A549 (cell line): ENCODE results near the gene CCDC137. TPM values are rescaled to one million over a fixed set of nuclear protein-coding genes. Genes with fewer than 3 reads are reported as not detected.

Experiments
- ATAC-seq, 2 experiments: fragments of 200-7000 bp in 1 of 2; fragments of >200 bp in 1 of 2; cut with Nextera tagmentation in 1 of 2; cut with Tn5 transposase in 1 of 2; 3 replicates each; pipeline versions ENCODE4 v1.8.0 to v1.9.1; 2018 to 2020; ENCODE audit warnings: mild to moderate bottlenecking in 1 of 2, moderate library complexity in 1 of 2
- CTCF ChIA-PET: fragments of 300-600 bp; sonication (Branson Sonifier 250); formaldehyde crosslinking; extraction: SDS; loops from one replicate; lab custom pipeline; 2021; ENCODE audit warnings: antibody characterized with exemption, inconsistent platforms; lab: Yijun Ruan, JAX
- POLR2A ChIA-PET: fragments of 350-600 bp; formaldehyde crosslinking; extraction: SDS; loops from one replicate; lab custom pipeline; 2021; ENCODE audit warnings: antibody characterized with exemption, inconsistent platforms; lab: Yijun Ruan, JAX
- DNase-seq, 2 experiments: peaks; one replicate each; pipeline versions ENCODE4 v3.0.0 to v3.0.0-alpha.2; 2011 to 2016; ENCODE audit warnings: low read depth in 1 of 2, low spot score in 1 of 2
- FAIRE-seq: peaks from 2 replicates; lab custom pipeline; 2011; peaks lifted over from hg19 to GRCh38; lab: Jason Lieb, UNC
- H3K27ac ChIP-seq, 2 experiments: fragments of >200 bp; sonication (Bioruptor Twin); formaldehyde crosslinking; 3 replicates each; pipeline ENCODE4 v1.5.1; 2016 to 2017
- H3K4me1 ChIP-seq: fragments of >200 bp; sonication (Bioruptor Twin); formaldehyde crosslinking; 3 replicates; pipeline ENCODE4 v1.6.1; 2016
- H3K4me2 ChIP-seq: fragments of >200 bp; sonication (Bioruptor Twin); formaldehyde crosslinking; 3 replicates; pipeline ENCODE4 v1.6.1; 2016
- H3K4me3 ChIP-seq: fragments of >200 bp; sonication (Bioruptor Twin); formaldehyde crosslinking; 3 replicates; pipeline ENCODE4 v1.5.1; 2016
- H3K9me3 ChIP-seq: fragments of >200 bp; sonication (Bioruptor Twin); formaldehyde crosslinking; 3 replicates; pipeline ENCODE4 v1.6.1; 2016
- BHLHE40 ChIP-seq: IDR thresholded peaks from 2 replicates; pipeline ENCODE4 v1.6.1; 2012; ENCODE audit warnings: low read depth, low read length, inconsistent platforms
- CEBPB ChIP-seq, 2 experiments: fragments of >200 bp in 1 of 2; sonication (Bioruptor Twin) in 1 of 2; formaldehyde crosslinking in 1 of 2; IDR thresholded peaks; 2 replicates each; pipeline ENCODE4 v1.6.1; 2012 to 2016
- EHMT2 ChIP-seq: fragments of 200-600 bp; sonication (generic); IDR thresholded peaks from 2 replicates; pipeline ENCODE4 v1.6.1; 2016; ENCODE audit warnings: antibody characterized with exemption, low read depth, mild to moderate bottlenecking, moderate library complexity
- EP300 ChIP-seq, 2 experiments: fragments of >200 bp; sonication (Bioruptor Twin); formaldehyde crosslinking; IDR thresholded peaks; 2 replicates in 1 of 2; 3 replicates in 1 of 2; pipeline ENCODE4 v1.6.1; 2016 to 2017
- FOSL2 ChIP-seq, 2 experiments: fragments of 450-650 bp in 1 of 2; fragments of >200 bp in 1 of 2; sonication (Bioruptor Twin) in 1 of 2; formaldehyde crosslinking; IDR thresholded peaks; 2 replicates each; pipeline versions ENCODE4 v1.5.0 to v1.6.1; 2016 to 2020; ENCODE audit warnings: mild to moderate bottlenecking in 1 of 2, moderate library complexity in 1 of 2
- HEYL ChIP-seq: fragments of 250-450 bp; sonication (Bioruptor Pico); IDR thresholded peaks from 2 replicates; pipeline ENCODE4 v1.8.0; 2021; ENCODE audit warnings: mild to moderate bottlenecking, moderate library complexity
- JUNB ChIP-seq: fragments of >200 bp; sonication (Bioruptor Twin); formaldehyde crosslinking; IDR thresholded peaks from 2 replicates; pipeline ENCODE4 v1.6.1; 2016
- KDM5A ChIP-seq: fragments of 200-600 bp; sonication (generic); IDR thresholded peaks from 2 replicates; pipeline ENCODE4 v1.6.1; 2016; ENCODE audit warnings: antibody characterized with exemption, mild to moderate bottlenecking
- MAX ChIP-seq: IDR thresholded peaks from 2 replicates; pipeline ENCODE4 v1.6.1; 2012
- MYC ChIP-seq: IDR thresholded peaks from 2 replicates; pipeline ENCODE4 v1.6.1; 2012; ENCODE audit warnings: mild to moderate bottlenecking, inconsistent platforms, low read length, improper control_type of control experiment, borderline replicate concordance
- NFE2L2 ChIP-seq: fragments of 150-350 bp; conservative IDR thresholded peaks from 2 replicates; pipeline ENCODE4 v1.6.1; 2014; ENCODE audit warnings: low read length
- NR3C1 ChIP-seq: fragments of >200 bp; sonication (Bioruptor Twin); formaldehyde crosslinking; IDR thresholded peaks from 3 replicates; pipeline ENCODE4 v1.6.1; 2017
- RAD21 ChIP-seq, 2 experiments: fragments of >200 bp in 1 of 2; sonication (Bioruptor Twin) in 1 of 2; formaldehyde crosslinking in 1 of 2; IDR thresholded peaks in 1 of 2; conservative IDR thresholded peaks in 1 of 2; 2 replicates in 1 of 2; 3 replicates in 1 of 2; pipeline ENCODE4 v1.6.1; 2012 to 2018; ENCODE audit warnings: inconsistent platforms in 1 of 2
- RARB ChIP-seq: fragments of 250-450 bp; sonication (Bioruptor Pico); IDR thresholded peaks from 2 replicates; pipeline ENCODE4 v1.8.0; 2021; ENCODE audit warnings: mild to moderate bottlenecking, moderate library complexity
- RFX5 ChIP-seq: fragments of 450-650 bp; IDR thresholded peaks from 2 replicates; pipeline ENCODE4 v1.7.1; 2014; ENCODE audit warnings: antibody characterized with exemption, mild to moderate bottlenecking, moderate library complexity
- USF2 ChIP-seq: fragments of 450-650 bp; IDR thresholded peaks from 2 replicates; pipeline ENCODE4 v1.6.1; 2014; ENCODE audit warnings: antibody characterized with exemption
- WGBS: methylation state at CpG from one replicate; pipeline ENCODE4 v1.1.6; 2017; ENCODE audit errors: missing lambda C conversion rate; 5-methylcytosine and 5-hydroxymethylcytosine counted together
- polyA plus RNA-seq, 4 experiments: library from polyadenylated mRNA; depleted of rRNA in 3 of 4; stranded (reverse); fragments of >200 nt; fragmentation: RNase III in 1 of 4; extraction: RNeasy Plus Mini Kit Qiagen cat#74134 plus additional on column Dnase treatment in 1 of 4; gene quantifications; 2 replicates in 3 of 4; 3 replicates in 1 of 4; pipeline ENCODE4 v1.2.3, GENCODE V29; 2011 to 2017
- TF ChIP-seq, protein P1 (sequence below): fragments of 250-450 bp; sonication (Bioruptor Pico); IDR thresholded peaks from 2 replicates; pipeline ENCODE4 v1.5.0; 2020; ENCODE audit warnings: low read depth, mild to moderate bottlenecking, moderate library complexity
- TF ChIP-seq, protein P2 (sequence below): IDR thresholded peaks from 2 replicates; pipeline ENCODE4 v1.6.1; 2012; ENCODE audit warnings: low read depth, borderline replicate concordance
- TF ChIP-seq, protein P3 (sequence below): IDR thresholded peaks from 2 replicates; pipeline ENCODE4 v1.6.1; 2012
- TF ChIP-seq, protein P4 (sequence below): fragments of >200 bp; sonication (Bioruptor Twin); formaldehyde crosslinking; IDR thresholded peaks from 3 replicates; pipeline ENCODE4 v1.5.1; 2016

The CCDC137 gene
- polyA plus RNA-seq, 2 of the 4 experiments (the other 2 are of a cell fraction), result 22.6 to 55.0 TPM

GRCh38 chr17:81656118-81656743 lies 10.3 kb upstream of the CCDC137 start, which contains the start of gene PDE6G:
Gene PDE6G, minus strand, starts transcription at chr17:81656542. Its CDS starts 3,237 bp downstream, at chr17:81653305.
- CTCF ChIA-PET, result interaction anchor here (0.8 to 3.4 kb wide), 7 partner anchors 9 to 55 kb away, joined by 3 to 17 read pairs (median 4); no protein-coding TSS in a partner anchor
- peaks cover 9% of the 10 kb centered on the region for H3K4me1 ChIP-seq
- TF ChIP-seq RFX5, result no peak
- TF ChIP-seq CEBPB (IDR thresholded peaks at IDR 0.05), result no peak
- TF ChIP-seq, protein P1, sequence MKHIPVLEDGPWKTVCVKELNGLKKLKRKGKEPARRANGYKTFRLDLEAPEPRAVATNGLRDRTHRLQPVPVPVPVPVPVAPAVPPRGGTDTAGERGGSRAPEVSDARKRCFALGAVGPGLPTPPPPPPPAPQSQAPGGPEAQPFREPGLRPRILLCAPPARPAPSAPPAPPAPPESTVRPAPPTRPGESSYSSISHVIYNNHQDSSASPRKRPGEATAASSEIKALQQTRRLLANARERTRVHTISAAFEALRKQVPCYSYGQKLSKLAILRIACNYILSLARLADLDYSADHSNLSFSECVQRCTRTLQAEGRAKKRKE (CRISPR knock-in tag), result no peak
- no peak for TF ChIP-seq KDM5A
- no peak for TF ChIP-seq USF2
- TF ChIP-seq, protein P2, sequence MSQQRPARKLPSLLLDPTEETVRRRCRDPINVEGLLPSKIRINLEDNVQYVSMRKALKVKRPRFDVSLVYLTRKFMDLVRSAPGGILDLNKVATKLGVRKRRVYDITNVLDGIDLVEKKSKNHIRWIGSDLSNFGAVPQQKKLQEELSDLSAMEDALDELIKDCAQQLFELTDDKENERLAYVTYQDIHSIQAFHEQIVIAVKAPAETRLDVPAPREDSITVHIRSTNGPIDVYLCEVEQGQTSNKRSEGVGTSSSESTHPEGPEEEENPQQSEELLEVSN, result no peak
- no peak for TF ChIP-seq NFE2L2
- TF ChIP-seq, all 56 proteins: peak for 0
- ATAC-seq (0 out of 6 replicates have a peak, but pooled peaks of 1 of the 2 experiments have one; percentile 5), FAIRE-seq (no peak), DNase-seq (no peak)
- POLR2A ChIA-PET, result interaction anchor here (1.0 to 1.4 kb wide), 2 partner anchors 11 to 19 kb away, joined by 3 read pairs; partner anchors contain the start of genes CCDC137, NPLOC4 and TSPAN10
- WGBS, result 83% methylated on average over 15 of the region's 15 CpGs
- Histone ChIP-seq H3K4me3 (no peak within 1 kb of the TSS), H3K27ac (peak within 1 kb of the TSS in 1 of 2 experiments; percentile 2; a peak in 1 of 6 replicates), H3K4me2 (no peak within 1 kb of the TSS), H3K9me3 (no peaks in the 10 kb centered on the region)

- CTCF ChIA-PET, result interaction anchor here (1.1 to 3.4 kb wide), 5 partner anchors 15 to 55 kb away, joined by 3 to 17 read pairs (median 6); no protein-coding TSS in a partner anchor
- ATAC-seq (no peak), DNase-seq (no peak), FAIRE-seq (no peak)
- POLR2A ChIA-PET, result interaction anchor here (1.4 kb wide), 1 partner anchor 20 kb away, joined by 3 read pairs; the partner anchor contains the start of genes NPLOC4 and TSPAN10
- TF ChIP-seq, protein P3, sequence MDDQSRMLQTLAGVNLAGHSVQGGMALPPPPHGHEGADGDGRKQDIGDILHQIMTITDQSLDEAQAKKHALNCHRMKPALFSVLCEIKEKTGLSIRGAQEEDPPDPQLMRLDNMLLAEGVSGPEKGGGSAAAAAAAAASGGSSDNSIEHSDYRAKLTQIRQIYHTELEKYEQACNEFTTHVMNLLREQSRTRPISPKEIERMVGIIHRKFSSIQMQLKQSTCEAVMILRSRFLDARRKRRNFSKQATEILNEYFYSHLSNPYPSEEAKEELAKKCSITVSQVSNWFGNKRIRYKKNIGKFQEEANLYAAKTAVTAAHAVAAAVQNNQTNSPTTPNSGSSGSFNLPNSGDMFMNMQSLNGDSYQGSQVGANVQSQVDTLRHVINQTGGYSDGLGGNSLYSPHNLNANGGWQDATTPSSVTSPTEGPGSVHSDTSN, result no peak
- TF ChIP-seq, protein P2, result no peak
- no peak for TF ChIP-seq JUNB
- no peak for TF ChIP-seq MAX
- no peak for TF ChIP-seq RARB (CRISPR knock-in tag)
- TF ChIP-seq FOSL2 (IDR thresholded peaks at IDR 0.05), result no peak
- no peak for TF ChIP-seq FOSL2 (CRISPR knock-in tag; IDR thresholded peaks at IDR 0.05)
- no peak for TF ChIP-seq MYC
- TF ChIP-seq KDM5A, result no peak
- no peak for TF ChIP-seq EHMT2
- TF ChIP-seq USF2, result no peak
- no peak for TF ChIP-seq EP300 (IDR thresholded peaks at IDR 0.05)
- no peak for TF ChIP-seq HEYL (CRISPR knock-in tag)
- TF ChIP-seq, protein P4, sequence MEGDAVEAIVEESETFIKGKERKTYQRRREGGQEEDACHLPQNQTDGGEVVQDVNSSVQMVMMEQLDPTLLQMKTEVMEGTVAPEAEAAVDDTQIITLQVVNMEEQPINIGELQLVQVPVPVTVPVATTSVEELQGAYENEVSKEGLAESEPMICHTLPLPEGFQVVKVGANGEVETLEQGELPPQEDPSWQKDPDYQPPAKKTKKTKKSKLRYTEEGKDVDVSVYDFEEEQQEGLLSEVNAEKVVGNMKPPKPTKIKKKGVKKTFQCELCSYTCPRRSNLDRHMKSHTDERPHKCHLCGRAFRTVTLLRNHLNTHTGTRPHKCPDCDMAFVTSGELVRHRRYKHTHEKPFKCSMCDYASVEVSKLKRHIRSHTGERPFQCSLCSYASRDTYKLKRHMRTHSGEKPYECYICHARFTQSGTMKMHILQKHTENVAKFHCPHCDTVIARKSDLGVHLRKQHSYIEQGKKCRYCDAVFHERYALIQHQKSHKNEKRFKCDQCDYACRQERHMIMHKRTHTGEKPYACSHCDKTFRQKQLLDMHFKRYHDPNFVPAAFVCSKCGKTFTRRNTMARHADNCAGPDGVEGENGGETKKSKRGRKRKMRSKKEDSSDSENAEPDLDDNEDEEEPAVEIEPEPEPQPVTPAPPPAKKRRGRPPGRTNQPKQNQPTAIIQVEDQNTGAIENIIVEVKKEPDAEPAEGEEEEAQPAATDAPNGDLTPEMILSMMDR, result no peak
- TF ChIP-seq RAD21 (conservative IDR thresholded peaks at IDR 0.05 in 1 of 2, IDR thresholded peaks at IDR 0.05 in 1 of 2), result no peak
- TF ChIP-seq, protein P1 (CRISPR knock-in tag), result no peak
- TF ChIP-seq NR3C1, result no peak
- no peak for TF ChIP-seq BHLHE40
- H3K4me2 ChIP-seq, result no peak overlapping the region
- H3K9me3 ChIP-seq, result no peaks in the 10 kb centered on the region
- no peak overlapping the region for H3K4me3 ChIP-seq
- no peak overlapping the region for H3K27ac ChIP-seq
- H3K4me1 ChIP-seq, result peaks cover 3% of the 10 kb centered on the region
- WGBS, result 87% methylated on average over 3 of the region's 4 CpGs
Observed at GRCh38 chr17:81656835-81657234, 9.7 kb upstream of the CCDC137 start.
